ENCODE measurements around the gene YTHDF2. TPM values are rescaled to one million over a fixed set of nuclear protein-coding genes. Genes with fewer than 3 reads are reported as not detected.

YTHDF2 gene
- total and polyA plus RNA-seq, 2 of the 13 experiments (the other 11 are each of a cell fraction or from before 2014, with no cell fraction given) = 48.4 to 59.6 TPM

- TF ChIP-seq NFE2L2 (IDR thresholded peaks at IDR 0.05; ENCODE audit: low read length) (peak; percentile 92), KDM2A (CRISPR knock-in tag; IDR thresholded peaks at IDR 0.05; ENCODE audit: borderline replicate concordance, low read depth) (no peak), MAFF (IDR thresholded peaks at IDR 0.05; ENCODE audit: low read depth, low read length) (peak; percentile 72), NFE2 (CRISPR knock-in tag; IDR thresholded peaks at IDR 0.05) (peak; percentile 77; the same call in 1 of the 2 replicates), MAFK (conservative IDR thresholded peaks at IDR 0.05 in 1 of 2, IDR thresholded peaks at IDR 0.05 in 1 of 2; ENCODE audit: low read length in 2 of 2) (peak; percentile 64 to 80)
- H3K27me3 ChIP-seq (ENCODE audit: control insufficient read depth in 1 of 2, insufficient read depth in 2 of 2, low read length in 2 of 2) = no peaks in the 10 kb centered on the region; a peak in 1 of 5 replicates
- in situ Hi-C loops (cut with HindIII; ENCODE audit: extremely low pct_ligation_motif_present, low pct_unique_long_range_greater_than_20kb) = no loop called here
- POLR2A ChIA-PET = no interaction called here
- H3K4me2 ChIP-seq (ENCODE audit: low read depth, low read length) = no peak overlapping the region
- FAIRE-seq (no peak), DNase-seq (ENCODE audit: low spot score) (no peak), ATAC-seq (peak; percentile 28; the same call in 1 of the 3 replicates)
- intact Hi-C loops (cut with micrococcal nuclease; ENCODE audit: unreplicated experiment) = no loop called here
- no peak overlapping the region for H3K9ac ChIP-seq (ENCODE audit: insufficient read depth, low read depth, low read length)
- H3K9me3 ChIP-seq (ENCODE audit: low read length) = no peaks in the 10 kb centered on the region
- no peak overlapping the region for H2AFZ ChIP-seq (ENCODE audit: low read length)
- H3K4me3 ChIP-seq (replicated peaks in 1 of 3; ENCODE audit: insufficient read depth in 1 of 3, low read depth in 2 of 3, low read length in 3 of 3) = no peak overlapping the region
- no TSS peak for BruUV-seq (replicated peaks)
- 88% methylated on average over 4 of the region's 4 CpGs for WGBS (ENCODE audit: low lambda C conversion rate)
- peaks cover 8 to 10% of the 10 kb centered on the region in 2 experiments; a peak in 4 of 5 replicates for H3K36me3 ChIP-seq (replicated peaks in 1 of 2; ENCODE audit: control insufficient read depth in 1 of 2, insufficient read depth in 2 of 2, low read length in 2 of 2)
- H3K79me2 ChIP-seq (ENCODE audit: insufficient read depth, low read length) = no peaks in the 10 kb centered on the region
- CTCF ChIA-PET (ENCODE audit: low intra/inter-chr PET ratio, low total read pairs) = no interaction called here
- H3K4me1 ChIP-seq (ENCODE audit: insufficient read depth, low read length) = peaks cover 7% of the 10 kb centered on the region; the same call in 1 of the 2 replicates
- H4K20me1 ChIP-seq (ENCODE audit: insufficient read depth, low read length) = no peaks in the 10 kb centered on the region
- H3K27ac ChIP-seq (ENCODE audit: extremely low read length, insufficient read depth, low read length) = peak overlapping the region; percentile 36
These were observed 18.0 kb upstream of the YTHDF2 start for GRCh38 chr1:28718586-28719331.

DNA sequence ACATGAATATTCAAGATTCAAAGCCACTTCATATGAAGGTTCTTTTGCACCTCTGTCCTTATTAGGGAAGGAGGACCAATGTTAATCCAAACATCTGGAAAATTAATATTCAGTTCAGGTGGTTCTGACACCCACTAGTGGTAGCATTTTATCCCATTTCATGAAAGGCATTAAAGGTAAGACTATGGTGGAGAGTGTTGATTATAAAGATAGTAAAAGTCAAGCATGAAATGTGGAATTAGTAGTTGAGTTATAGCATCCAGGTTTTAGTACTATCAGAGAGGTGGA, 17.5 kb upstream of the YTHDF2 start:
- POLR2A ChIA-PET = no interaction called here
- intact Hi-C loops (cut with micrococcal nuclease; ENCODE audit: unreplicated experiment) = no loop called here
- in situ Hi-C loops (cut with HindIII; ENCODE audit: extremely low pct_ligation_motif_present, low pct_unique_long_range_greater_than_20kb) = no loop called here

More for the DNA sequence above, 17.5 kb upstream of the YTHDF2 start:
- Histone ChIP-seq H4K20me1 (ENCODE audit: insufficient read depth, low read length) (no peaks in the 10 kb centered on the region), H3K36me3 (replicated peaks in 1 of 2; ENCODE audit: control insufficient read depth in 1 of 2, insufficient read depth in 2 of 2, low read length in 2 of 2) (peaks cover 6% of the 10 kb centered on the region in 2 experiments; a peak in 3 of 5 replicates), H3K9ac (ENCODE audit: insufficient read depth, low read depth, low read length) (no peak overlapping the region), H3K4me1 (ENCODE audit: insufficient read depth, low read length) (peaks cover 9% of the 10 kb centered on the region), H3K79me2 (ENCODE audit: insufficient read depth, low read length) (no peaks in the 10 kb centered on the region), H3K27ac (ENCODE audit: extremely low read length, insufficient read depth, low read length) (no peak overlapping the region), H3K4me2 (ENCODE audit: low read depth, low read length) (no peak overlapping the region), H2AFZ (ENCODE audit: low read length) (no peak overlapping the region), H3K4me3 (replicated peaks in 1 of 3; ENCODE audit: insufficient read depth in 1 of 3, low read depth in 2 of 3, low read length in 3 of 3) (no peak overlapping the region), H3K27me3 (ENCODE audit: control insufficient read depth in 1 of 2, insufficient read depth in 2 of 2, low read length in 2 of 2) (no peaks in the 10 kb centered on the region; a peak in 1 of 5 replicates), H3K9me3 (ENCODE audit: low read length) (no peaks in the 10 kb centered on the region)
- TF ChIP-seq ZEB1 (IDR thresholded peaks at IDR 0.05; ENCODE audit: insufficient replicate concordance, low read depth) = no peak
- no peak for TF ChIP-seq YEATS2 (CRISPR knock-in tag; IDR thresholded peaks at IDR 0.05; ENCODE audit: borderline replicate concordance)
- no peak for TF ChIP-seq ZIK1 (CRISPR knock-in tag; IDR thresholded peaks at IDR 0.05; ENCODE audit: borderline replicate concordance, low read depth)
- TF ChIP-seq ATF7-NPFF (CRISPR knock-in tag; IDR thresholded peaks at IDR 0.05; ENCODE audit: low read depth) = no peak
- TF ChIP-seq ZNF788 (CRISPR knock-in tag; IDR thresholded peaks at IDR 0.05; ENCODE audit: borderline replicate concordance) = no peak
- TF ChIP-seq ZBTB14 (CRISPR knock-in tag; IDR thresholded peaks at IDR 0.05) = no peak
- DNase-seq (ENCODE audit: low spot score) = no peak
- CTCF ChIA-PET (ENCODE audit: low intra/inter-chr PET ratio, low total read pairs) = no interaction called here
- FAIRE-seq = no peak
- ATAC-seq = no peak
- no TSS peak for BruUV-seq (replicated peaks)

All from HepG2 (cell line).